Measurements from ENCODE around the gene GPR39.

GPR39 gene

DNA sequence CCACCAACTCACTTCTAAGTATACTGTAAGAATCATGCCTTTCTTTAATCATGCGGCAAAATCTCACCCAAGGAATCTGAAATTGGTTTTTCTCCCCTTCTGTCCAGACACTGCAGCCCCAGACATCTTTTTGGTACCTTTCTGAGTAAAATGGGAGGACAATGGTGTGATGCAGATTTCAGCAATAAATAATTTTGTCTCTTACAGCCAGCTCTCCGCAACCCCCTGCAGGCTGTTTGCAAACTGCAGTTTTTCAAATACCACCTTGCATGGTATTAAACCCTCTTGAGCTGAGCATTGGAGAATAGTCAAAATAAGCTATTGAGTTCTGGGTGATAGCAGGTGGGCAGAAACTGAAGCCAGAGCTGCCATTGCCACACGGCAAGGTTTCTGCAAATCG lies 32.2 kb downstream of the GPR39 start:
- DNase-seq, result peak; percentile 7

DNA sequence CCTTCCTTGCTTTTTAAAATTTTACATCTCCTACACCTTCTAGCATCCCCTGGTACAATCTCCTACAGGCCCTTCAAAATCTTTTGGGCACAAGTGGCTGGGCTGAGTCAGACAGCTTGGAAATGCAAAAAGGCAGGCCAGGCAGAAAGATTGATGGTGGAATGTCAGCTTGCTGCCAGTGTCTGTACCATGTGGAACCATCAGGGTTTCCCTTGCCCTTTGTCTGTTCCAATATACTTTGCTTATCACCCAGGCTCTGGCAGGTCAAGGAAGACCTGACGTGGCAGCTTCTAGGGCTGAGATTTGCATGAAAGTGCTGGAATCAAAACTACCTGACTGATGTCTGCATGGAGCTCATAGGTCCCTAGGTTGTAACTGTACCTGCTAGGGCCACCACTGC lies 33.3 kb downstream of the GPR39 start:
- DNase-seq, result no peak

DNA sequence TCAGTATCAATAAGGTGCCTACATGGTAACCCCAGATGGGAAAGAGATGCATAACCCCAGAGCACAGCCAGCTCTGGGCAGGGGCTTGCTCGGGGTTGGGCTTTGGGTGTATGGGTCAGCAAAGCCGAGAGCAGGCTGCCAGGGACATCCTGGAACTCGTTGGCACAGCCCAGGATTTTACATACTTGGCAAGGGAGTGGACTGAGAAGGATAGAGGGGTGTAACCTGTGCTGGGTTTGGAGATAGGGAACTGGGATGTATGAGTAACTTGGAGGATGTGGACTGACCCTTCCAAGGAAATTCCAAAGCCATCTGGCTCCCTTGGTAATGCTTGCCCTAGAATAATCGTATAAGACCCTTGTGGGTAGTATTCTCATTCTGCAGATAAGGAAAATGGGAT lies 44.2 kb downstream of the GPR39 start:
- DNase-seq, result no peak

DNA sequence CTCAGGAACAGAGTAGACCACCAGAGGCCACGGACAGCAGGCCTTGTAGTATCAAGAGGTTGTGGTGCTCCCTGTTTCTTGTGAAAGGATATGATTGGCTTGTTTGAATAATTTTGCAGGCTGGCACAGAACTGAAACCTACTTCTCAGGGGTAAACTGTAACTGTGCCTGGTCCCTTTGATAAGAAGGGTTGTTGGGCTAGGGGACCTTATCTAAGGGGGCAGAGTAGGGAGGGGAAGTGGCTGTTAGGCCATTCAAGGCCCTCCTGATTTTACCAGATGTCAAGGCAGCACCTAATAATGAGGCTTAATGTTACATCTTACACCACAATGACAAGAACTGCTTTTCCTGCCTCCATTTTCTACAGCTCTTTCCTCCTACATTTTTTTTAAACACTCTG lies 45.6 kb downstream of the GPR39 start:
- no peak for DNase-seq

DNA sequence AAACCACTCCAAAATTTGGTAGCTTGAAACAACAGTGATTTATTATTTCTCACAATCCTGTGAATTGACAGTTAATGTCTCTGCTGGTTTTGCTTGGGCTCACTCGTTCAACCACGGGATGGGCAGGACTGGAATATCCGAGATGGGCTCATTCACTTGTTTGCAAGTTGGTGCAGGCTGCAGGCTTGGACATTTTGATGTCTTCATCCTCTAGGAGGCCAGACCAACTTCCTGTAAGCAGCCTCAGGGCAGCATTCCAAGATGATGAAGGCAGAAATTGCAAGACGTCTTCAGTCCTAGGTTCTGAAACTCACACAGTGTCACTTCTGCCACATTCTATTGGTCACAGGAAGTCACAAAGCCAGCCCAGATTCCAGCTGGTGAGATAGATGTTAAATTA lies 47.1 kb downstream of the GPR39 start:
- DNase-seq, result no peak

DNA sequence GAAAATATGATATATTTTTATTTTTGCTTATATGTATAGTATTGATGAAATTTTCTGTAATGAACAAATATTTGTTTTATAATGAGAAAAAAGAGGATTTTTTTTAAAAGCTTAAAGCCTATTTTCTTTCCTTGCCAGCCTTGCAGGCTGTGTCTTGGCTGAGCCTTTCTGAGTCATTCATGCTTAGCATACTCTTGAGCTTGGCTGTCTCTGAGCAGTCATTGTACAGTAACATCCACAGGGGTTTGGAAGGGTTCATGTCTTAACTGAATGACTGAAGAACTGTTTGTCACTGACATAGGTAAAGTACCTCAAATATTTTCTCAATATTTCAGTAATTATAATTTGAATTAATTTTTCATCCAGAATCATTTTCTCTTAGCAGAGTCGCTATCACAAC lies 49.3 kb downstream of the GPR39 start:
- DNase-seq, result no peak

DNA sequence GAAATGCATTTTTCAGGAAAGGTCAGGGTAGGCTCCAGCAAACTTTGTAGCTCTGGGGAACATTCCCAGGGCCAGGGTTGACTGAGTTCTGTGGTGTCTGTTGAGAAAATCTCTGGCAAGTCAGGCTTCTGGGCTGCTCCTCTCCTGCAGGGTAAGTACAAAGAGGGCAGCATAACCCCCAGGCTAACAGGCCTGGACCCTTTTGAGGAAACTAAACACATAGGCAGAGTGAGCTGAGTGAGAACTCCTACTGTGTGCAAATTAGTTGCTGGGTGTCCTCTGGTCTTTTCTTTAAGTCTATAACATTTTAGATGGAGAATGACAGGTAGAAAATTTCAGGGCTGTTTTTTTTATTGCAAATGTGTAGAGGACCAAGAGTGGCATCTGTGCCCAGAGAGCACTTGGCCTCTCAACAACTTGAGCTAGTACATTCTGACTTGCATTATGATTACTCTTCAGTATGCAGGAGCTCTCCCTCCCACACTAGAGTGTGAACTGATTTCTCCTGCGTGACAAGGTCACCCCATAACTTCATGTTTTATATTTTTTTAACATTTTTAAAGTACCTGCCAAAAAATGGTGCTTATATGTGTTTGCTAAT lies 49.9 kb downstream of the GPR39 start:
- DNase-seq, result no peak

DNA sequence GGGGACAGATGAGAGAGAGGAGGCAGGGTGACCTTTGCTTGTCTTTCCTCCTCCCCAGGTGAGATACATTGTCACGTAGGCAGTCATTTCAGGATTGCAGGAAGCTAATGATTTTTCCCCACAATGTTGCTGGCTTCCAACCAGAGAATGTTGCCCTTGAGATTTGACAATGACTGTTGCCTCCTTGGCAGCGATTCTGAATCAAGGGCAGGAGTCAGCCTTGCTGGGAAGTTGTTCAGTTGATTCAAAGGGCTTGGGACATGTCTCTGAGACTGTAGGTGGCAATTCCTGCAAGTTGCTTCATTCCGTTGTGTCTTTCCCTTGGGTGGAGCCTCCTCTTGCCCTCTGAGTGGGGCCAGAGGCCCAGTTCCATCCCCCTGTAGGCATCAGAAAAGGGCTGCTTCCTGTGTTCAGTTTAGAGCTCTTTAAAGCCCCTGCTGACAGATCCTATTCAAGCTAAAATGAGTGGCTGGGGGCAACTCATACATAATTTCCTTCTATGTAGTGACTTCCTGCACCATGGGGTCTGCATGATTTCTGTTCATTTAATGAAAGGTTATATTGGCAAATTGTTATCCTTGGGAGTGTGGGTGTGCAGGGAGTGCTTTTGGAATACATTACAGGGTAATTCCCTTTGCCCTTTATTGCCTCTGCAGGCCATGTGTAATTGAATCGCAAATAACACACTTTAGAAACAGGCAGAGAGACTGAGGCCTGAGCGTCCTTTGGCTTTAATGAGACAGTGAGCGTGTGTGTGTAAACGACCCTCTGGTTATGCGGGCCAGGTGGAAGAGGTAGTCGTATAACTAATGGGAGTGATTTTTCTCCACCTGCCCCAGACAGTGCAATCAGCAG lies 52.4 kb downstream of the GPR39 start:
- DNase-seq, result peak; percentile 27

DNA sequence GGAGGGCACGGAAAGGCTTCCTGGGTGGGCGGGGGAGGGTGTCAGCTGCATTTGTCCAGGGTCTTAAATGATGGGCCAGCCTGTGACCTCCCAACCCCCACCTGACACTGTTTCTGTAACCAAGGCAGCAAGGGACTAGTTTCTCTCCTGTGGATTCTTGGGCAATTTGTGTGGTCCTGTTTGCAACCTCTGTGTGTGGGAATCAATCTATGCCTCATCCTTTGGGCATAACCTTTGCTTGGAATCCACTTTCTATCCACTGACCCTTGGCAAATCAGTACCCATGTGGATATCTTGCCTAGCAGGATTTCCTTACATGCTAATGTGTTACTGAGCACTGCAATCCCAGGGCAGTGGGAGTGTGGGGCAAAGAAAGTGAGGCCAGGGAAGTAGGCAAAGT lies 54.1 kb downstream of the GPR39 start:
- no peak for DNase-seq

DNA sequence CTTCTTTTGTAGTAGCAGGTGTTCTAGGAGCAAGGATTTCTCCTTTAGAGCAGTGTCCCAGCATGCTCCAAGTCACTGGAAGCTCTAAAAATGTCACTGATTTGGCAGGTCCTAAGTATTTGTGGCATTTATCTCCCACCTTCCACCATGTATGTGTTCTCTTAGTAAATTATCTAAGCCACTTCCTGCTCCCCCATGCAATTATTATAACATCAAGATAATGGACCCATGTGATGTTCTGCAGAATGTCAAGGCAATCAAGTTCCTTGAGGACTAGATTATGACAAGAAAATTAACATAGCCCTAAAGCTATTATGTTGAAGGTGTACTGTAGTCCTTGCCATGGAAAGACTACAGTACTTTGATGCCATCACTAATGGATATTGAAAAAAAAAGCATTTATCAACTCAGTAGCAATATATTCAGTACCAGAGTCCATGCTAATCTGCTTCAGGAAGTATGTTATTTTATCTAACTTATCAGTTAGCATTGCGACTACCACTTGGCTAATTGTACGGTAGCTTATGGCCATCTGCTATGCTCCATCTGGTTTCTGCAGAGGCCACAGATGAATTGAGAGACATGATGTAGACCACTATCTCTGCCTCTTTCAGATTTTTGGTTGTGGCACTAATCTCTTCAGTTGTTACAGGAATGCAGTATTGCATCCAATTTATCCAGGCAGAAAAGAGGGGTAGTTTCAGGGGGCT lies 56.7 kb downstream of the GPR39 start:
- DNase-seq, result no peak

DNA sequence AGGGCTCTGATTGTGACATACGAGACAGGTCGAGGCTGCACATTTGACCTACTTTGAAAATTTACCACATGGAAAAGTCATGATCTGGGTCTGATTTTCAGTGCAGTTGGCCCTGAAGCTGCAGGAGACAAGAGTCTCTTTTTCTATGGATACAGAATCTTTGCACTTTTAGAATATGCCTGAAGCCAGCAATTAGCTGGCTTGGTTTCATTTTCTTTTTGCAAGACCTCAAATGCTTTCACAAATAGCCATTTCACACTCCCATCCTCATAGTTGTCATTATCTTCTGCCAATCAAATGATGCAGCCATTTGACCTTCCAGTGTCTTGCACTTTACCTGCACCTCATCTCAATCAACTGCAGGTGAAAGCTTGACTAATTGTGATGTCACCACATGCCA lies 59.0 kb downstream of the GPR39 start:
- no peak for DNase-seq

DNA sequence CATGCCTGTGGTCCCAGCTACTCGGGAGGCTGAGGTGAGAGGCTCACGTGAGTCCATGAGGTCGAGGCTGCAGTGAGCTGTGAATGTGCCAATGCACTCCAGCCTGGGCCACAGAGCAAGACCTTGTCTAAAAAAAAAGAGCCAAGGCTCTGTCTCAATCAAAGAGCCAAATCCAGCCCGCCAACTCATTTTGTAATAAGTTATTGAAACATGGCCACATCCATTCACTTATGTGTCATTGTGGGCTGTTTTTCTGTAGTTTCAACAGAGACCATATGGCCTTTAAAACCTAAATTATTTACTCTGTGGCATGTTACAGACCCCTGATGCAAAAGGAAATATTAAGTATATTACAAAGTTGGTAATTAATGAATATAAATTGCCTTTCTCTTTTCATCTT lies 60.8 kb downstream of the GPR39 start:
- no peak for DNase-seq

DNA sequence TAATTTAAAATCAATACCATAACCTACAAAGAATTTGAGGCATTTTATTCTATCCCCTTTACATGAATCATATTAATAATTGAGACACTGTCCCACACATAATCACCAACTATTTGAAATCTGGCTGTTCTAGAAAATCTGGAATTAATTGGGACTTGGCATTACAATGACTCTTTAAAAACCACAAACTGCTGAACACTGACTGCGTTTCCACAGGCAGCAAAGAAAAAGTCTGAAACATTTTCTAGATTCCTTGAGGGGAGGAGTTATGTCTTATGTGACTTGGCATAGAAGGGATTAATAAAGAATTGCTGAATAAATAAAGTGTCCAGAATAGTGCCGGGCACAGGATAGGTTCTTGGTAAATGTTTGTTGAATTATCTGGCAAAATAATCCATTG lies 61.4 kb downstream of the GPR39 start:
- no peak for DNase-seq

DNA sequence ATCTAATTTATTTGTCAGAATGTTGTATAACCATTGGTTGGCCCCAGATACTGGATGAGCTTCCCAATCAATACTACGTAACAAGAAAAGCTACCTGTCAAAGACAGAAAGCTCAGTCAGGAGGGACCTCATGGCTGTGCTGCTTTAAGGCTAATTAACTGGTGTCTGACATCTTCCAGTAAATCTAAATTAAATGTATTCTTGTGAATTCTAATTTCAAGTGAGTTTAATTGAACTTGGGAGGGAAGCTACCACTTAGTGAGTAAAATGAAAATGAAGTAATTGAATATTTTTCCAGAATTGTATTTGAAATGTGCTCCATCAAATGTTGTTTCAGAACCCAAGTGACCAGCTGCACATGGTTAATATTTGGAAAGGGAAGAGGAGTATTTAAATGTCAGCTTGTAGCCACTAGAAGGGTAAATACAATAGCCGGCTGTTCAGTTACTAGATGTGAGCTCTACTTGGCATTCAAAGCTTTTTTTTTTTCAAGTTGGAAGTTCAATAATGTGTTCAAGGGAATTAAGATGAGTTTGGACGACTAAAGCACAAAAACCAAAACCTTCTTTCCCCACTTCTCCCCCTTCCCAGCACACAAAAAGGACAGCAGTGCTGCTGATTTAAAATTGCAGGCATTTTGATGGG lies 62.0 kb downstream of the GPR39 start:
- no peak for DNase-seq

DNA sequence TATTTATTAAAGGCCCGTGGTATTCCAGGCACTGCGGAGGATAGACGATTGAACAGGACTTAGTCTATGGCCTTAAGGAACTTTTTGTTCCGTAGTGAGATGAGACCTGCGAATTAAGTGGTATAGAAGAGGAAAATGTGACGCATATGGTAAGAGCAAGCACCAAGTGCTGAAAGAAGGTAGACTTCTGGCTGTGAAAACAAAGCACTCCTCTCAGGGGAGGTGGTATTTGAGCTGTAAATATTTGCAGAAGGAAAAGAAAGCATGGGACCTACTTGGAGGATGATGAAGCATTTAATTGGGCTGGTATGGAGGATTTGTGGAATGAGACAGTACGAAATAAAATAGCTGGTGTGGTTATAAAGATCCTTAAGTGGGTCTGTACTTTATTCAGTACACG lies 62.5 kb downstream of the GPR39 start:
- DNase-seq, result peak; percentile 28

DNA sequence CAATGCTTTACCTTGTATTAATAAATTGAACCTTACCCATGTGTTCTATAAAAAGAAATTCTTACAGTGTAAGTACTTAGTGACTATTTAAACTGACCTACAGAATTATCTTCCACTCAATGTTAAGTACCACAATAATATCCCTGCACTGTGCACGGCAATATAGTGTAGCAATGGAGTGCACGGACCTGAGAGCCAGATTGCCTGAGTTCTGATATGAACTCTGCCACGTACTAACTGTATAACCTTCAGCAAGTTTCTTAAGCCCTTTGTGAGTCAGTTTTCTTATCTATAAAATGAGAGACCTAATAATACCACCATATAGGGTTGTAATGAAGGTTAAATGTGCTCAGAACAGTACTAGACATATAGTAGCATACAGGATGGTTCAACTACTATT lies 66.2 kb downstream of the GPR39 start:
- DNase-seq, result no peak

DNA sequence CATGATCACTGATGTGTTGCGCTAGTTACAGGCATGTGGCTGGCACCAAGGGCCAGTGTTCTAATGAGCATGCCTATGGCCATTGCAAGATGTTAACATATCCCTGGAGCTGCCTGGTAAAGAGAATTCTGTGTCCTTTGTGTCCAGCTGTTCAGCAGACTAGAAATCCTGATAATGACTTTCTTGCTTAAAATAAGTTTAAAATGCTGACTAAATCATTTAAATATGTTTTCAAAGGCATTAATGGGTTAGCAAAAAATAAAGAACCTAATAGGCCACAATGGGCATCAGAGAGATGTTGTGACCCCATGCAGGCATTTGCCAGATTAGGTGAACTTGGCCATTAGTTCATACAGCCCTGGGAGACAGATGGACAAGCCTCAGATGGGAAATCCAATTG lies 67.5 kb downstream of the GPR39 start:
- DNase-seq, result no peak

DNA sequence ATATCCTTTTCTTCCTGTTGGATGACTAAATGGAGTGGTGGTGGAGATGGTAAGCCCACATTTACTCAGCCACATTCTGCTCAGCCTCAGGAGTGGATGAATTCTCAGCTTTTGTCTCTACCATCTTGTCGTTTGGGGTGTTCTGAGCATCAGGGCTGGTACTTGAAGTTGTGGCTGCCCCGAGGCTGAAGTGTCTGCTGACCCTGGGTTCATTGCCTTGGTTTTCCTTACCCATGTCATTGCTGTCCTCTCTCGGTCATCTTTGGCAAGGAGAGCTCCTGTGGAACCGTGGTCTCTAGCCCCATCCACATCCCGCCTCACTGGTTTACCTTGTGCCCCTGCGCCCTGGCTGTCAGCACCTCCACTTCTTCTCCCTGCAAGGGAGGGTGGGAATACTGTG lies 71.9 kb downstream of the GPR39 start:
- no peak for DNase-seq

DNA sequence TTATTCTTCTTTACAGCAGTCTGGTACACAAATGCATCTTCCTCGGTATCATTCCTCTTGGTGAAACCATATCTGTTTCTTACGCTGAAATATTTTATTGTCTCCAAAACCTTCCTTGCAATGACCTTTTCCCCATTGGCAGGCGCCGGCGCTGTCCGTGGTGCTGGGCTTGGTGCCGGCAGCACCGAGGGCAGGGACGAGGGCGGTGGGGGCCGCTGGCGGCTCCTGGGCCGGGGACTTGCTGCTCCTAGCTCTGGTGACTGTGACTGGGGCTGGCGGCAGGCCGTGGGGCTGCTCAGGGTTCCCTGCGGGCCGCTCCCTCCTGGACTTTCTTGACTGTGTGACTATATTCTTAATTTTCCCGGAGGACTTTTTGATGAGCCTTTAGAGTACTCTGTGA lies 72.5 kb downstream of the GPR39 start:
- DNase-seq, result no peak

DNA sequence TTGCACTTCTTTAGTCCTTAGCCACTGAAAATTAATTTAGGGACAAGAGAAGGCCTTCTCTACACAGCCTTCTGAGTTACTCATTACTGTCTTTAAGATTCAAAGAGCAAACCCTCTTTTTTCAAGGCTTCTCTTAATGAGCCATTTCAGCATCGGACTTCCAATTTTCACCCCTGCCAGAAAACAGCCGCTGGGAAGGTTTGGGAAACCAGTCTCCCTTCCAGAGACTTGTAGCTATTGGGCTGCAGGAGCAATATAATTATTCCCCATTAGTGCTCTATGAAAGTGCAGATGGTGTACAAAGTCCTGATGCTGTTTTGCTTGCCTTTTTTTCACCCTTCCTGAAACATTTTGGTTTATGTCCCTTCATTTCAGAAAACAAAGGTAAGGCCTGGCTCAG lies 79.3 kb downstream of the GPR39 start:
- DNase-seq, result no peak

DNA sequence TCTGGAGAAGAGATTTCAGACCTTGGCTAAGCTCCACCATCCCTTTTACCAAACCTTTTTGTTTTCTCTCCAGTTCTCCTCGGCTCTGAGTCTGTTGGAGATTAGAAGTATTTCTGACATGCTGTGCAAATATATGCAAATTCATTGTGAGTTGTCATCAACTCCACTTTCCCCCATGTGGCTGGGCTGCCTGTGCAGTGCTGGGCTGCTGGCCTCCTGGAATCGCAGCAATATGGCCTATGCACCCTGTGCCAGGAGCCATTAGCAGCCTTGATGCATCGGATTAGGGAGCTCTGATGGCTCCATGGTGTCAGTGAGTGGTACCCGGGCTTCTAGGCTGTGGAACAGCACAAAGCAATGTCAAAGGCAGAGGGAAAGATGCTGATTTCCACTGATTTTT lies 80.0 kb downstream of the GPR39 start:
- DNase-seq, result no peak

DNA sequence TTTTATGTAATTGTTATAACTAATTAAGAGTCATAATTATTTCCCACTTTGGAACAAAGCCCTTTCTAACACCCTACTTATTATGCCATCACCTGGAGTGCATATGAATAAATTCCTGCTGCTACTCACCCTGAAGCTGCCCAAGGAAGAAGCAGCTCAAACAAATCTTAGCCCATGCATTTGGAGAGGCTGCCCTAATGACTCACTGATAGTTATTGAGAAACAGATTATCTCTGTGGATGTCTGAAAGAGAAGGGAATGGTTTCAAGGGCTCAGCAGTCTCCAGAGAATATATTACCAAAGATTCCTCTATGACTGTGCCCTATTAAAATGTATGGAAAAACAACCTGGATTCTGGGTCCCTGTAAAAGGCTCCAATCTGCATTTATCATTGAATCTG lies 81.0 kb downstream of the GPR39 start:
- no peak for DNase-seq

DNA sequence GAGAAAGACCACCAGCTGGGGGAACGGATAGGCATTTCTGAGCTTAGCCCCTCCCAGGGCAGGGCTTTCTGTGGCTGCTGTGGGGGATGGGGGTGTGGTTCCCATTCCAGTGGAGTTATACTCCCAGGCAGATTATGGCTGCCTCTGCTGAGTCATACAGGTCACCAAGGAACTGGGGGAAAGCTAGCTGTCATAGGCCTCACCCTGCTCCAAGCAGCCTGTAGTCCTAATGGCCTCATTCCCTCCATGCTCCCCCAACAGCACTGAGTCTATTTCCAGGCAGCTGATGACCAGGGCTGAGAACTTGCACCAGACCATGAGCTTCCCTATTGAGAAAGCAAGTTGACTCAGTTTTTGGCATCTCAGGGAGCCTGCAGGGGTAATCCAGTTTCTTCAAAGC lies 87.1 kb downstream of the GPR39 start:
- no peak for DNase-seq

DNA sequence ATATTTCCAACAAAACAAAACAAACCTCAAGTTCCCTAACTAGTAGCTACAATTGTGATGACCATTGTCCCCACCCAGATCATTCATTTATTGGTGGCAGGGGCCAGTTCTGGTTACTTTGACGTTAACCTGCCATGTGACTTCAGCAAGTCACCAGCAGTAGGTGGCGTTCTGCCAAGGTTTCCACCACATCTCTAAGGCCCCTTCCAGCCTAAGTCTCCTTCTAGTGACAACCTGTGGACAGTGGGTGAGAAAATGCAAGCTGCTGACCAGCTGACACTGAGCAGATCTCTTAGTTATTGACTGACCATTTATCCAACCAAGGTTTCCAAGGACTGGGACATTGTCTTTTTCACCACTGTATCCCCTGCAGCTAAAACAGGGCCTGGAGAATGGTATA lies 98.4 kb downstream of the GPR39 start:
- DNase-seq, result no peak
